Stimulated activated CD8-positive, alpha-beta memory T cell treated with anti-CD3 and anti-CD28 coated beads, Interleukin-15, amount 100 ng/mL, for 1 hour (primary cell): ENCODE results near the gene ZNF860.

Experiments used
- DNase-seq: peaks from one replicate; pipeline ENCODE4 v3.0.0-alpha.2; 2020; ENCODE audit warnings: low read depth

The ZNF860 gene

DNA sequence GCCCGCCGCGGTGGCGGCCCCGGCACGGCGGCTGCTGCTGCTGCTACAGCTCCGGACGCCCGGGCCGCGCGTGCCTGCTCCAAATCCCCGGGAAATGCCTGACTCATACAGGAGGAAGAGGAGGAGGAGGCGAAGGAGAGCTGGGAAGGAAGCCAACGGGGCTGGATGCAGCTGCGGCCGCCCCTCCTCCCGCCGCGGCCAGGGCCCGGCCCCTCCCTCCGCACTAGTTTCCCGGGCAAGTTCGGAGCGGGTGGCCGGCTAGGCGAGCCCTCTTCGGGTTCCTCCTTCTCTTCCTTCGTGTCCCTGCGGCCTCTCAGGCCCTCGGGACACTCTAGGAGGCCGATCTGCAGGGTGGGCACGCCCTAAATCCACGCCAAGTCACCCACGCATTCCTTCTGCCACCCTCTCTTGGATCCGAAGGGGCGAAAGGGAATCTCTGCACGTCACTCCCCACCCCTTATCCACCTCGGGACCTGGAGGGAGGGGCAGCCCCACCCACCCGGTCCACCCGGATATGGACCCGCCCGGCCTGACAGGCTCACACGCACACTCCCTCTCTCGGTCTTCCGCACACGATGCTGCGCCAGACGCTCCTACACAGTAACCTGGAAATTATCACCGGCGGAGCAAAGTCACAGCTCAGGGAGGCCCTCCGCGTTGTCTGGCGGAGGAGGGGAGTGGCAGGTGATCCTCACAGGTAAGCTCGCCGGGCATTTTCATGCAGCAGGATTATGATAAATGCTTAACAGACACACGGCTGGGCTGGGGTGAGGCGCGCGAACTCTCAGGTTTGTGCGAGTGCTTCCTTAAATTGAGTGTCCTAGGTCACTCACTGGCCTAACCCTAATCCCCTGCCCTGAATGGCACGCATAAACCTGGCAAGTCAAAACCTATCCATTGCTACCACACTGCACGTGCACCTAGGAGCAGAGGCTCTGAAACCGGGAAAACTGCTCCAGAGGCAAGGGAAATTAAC is at the start of gene ZNF860, which contains the start of gene OSBPL10:
ZNF860 (plus strand) TSS at position 545 of the 976 bp plus-strand sequence. CDS start 7,330 bp downstream, outside the sequence.
OSBPL10 (minus strand) TSS at position 57 of the 976 bp plus-strand sequence. CDS start 83 bp downstream, outside the sequence.
- DNase-seq = no peak

GRCh38 chr3:31932990-31933389 is 48.6 kb upstream of the ZNF860 start:
- no peak for DNase-seq

- no peak for DNase-seq
These were observed 47.5 kb upstream of the ZNF860 start for GRCh38 chr3:31934018-31934417.

DNA sequence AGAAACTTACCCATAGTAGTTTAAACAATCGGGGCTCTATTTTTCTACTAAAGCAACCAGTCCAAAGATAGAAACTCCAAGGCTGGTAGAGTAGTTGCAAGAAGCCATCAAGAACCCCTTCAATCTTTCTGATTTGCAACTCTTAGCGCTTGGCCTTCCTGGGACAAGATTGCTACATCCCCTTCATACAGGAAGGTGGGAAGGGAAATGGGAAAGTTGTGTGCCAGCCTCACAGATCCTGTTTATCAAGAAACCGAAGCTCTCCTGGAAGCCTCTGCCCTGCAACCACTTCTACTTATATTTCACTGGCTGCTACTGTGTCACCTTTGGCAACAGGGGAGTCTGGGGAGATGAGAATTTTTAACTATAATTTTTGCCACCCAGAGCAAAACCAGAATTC is 46.7 kb upstream of the ZNF860 start:
- DNase-seq = no peak

DNA sequence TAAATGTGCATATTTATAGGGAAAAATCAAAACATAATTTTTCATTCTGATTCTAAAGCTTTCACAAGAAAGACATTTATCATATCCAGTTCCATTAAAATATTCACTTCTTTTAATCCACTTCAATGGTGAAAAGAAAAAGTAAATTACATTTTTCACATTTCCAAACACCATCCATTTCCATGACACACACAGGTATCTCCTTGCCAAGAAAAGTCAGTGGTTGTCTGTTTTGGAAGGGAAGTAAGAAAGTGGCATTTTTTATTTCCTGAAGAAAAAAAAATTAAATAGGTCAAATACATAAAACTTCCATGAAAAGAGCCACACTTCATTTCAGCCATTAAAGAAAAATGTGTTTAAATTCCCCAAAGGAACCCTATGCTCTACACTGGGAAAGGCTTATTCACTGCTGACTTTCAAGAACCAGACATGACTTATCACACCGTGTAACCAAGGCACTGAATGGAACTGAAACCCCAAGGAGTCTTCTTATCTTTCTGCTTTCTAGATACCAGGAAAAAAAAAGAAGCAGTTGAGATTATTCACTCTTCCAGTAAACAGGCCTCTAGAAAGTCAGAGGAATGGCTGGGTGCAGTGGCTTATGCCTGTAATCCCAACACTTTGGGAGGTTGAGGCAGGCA is 45.0 kb upstream of the ZNF860 start:
- no peak for DNase-seq

- DNase-seq = no peak
These were observed 44.3 kb upstream of the ZNF860 start for GRCh38 chr3:31937225-31937624.

DNA sequence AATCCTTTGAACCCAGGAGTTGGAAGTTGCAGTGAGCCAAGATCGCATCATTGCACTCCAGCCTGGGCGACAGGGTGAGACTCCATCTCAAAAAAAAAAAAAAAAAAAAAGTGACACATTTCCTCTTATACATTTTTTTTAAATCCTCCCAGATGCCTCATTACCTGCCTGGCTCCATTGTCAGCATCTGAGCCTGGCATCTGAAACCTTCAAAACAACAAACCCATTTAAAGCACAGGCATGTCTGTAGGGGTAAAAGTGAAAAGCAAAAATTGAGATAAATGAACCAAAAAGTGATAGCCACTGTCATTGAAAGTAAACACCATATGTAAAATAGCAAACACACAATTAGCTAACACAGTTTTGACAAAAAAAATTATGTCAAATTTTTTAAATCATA is 39.1 kb upstream of the ZNF860 start:
- DNase-seq = no peak

DNA sequence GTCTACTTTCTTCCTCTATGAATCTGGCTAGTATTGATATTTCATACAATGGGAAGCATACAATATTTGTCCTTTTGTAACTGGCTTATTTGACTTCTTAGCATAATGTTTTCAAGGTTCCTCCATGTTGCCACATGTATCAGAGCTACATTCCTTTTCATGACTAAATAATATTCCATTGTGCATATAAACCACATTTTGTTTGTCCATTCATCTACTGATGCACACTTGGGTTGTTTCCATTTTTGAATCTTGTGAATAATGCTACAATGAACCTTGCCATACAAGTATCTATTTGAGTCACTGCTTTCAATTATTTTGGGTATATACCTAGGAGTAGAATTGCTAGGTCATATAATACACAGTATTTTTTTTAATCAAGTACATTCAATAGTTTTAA is 38.5 kb upstream of the ZNF860 start:
- DNase-seq = no peak

- no peak for DNase-seq
These were observed 35.9 kb upstream of the ZNF860 start for GRCh38 chr3:31945738-31946052.

- no peak for DNase-seq
These were observed 35.0 kb upstream of the ZNF860 start for GRCh38 chr3:31946484-31947081.

GRCh38 chr3:31947162-31947561 is 34.4 kb upstream of the ZNF860 start:
- no peak for DNase-seq

DNA sequence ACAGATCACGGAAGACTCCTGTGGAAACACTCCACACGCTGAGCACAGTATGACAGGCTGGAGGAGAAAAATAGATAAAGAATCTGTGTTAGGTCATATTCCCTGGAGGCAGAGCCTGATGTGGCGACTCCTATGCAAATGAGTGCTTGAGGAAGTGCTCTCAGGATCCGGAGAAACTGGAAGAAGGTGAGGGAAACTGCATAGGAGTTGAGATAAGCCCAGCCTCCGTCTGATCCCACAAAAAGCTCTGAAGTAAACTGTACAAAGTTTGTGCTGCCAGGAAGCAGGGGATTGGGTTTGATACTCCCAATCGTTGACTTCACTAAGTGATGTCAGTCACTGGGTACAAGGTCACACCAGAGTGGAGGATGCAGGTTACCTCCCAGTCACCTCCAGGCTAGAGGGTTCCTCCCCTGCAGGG is 33.9 kb upstream of the ZNF860 start:
- DNase-seq = no peak

- no peak for DNase-seq
These were observed 33.3 kb upstream of the ZNF860 start for GRCh38 chr3:31948280-31948679.

DNA sequence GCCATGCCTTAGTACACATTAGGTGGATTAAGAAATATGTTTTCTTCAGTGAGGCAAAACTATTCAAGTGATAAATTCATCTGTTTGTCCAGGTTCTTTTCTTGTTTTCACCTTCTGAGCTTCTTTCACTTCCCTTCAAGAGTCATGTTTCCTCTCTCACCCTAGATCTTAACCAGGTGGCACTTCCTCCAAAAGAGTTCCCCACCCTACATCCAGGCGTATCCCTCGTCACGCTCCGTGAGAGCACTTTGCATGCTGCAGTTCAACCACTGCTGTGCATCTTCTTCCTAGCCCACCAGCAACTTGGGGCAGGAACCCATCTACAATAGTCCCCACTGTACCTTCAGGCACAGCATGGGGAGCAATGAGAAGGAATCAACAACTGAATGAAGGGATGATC is 29.3 kb upstream of the ZNF860 start:
- no peak for DNase-seq

- no peak for DNase-seq
These were observed 28.5 kb upstream of the ZNF860 start for GRCh38 chr3:31953091-31953490.

DNA sequence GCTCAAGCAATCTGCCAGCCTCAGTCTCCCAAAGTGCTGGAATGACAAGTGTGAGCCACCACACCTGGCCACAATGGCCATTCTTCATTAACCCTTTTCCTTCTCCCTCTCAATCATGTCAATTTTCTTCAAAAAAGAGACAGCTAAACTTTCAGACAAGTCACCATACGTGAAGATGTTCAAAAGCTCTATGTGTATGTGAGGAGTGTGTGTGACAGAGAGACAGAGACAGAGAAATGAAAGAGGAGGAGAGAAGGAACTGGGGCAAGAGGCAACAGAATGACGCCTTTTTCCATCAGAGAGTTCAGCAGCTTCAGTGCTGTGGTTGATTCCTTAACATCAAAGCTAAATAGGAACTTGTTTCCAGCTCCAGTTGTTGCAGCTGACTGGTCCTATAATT is 27.9 kb upstream of the ZNF860 start:
- DNase-seq = no peak

GRCh38 chr3:31955581-31955980 is 26.0 kb upstream of the ZNF860 start:
- DNase-seq = no peak

DNA sequence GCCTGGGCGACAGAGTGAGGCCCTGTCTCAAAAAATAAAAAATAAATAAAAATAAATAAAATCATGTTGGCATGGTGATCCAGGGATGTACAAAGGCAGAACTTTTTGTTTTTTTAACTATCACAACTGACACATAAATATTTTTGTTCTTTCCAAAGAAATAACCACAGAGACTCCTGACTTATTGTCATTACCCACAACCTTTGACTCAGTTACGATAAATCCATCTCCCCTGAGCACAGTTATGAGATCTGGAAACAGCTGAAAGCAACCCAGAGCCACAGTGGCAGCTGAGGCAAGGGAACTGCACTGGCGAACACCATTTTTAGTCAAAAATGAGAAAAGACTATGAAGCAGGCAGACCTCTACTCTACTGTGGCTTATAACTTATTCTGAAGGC is 24.4 kb upstream of the ZNF860 start:
- DNase-seq = no peak

DNA sequence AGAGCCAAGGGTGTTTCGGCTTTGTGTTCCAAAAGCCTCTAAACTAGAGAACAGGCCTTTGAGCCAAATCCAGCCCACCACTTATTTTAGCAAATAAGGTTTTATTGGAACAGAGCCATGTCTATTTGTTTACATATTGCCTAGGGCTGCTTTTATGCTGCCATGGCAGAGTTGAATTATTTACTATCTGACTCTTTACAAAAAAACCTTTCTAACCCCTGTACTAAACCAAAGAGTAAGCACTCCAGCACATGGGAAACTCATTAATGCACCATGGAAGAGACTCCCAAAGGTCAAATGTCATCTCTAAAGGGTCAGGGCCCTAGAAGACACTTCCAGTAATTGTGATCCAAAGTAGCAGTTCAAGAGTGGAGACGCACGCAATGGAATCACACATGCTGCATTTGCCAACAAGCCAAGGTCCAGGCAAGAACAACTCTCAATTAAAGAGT is 22.8 kb upstream of the ZNF860 start:
- DNase-seq = no peak

GRCh38 chr3:31959251-31959650 is 22.3 kb upstream of the ZNF860 start:
- no peak for DNase-seq

DNA sequence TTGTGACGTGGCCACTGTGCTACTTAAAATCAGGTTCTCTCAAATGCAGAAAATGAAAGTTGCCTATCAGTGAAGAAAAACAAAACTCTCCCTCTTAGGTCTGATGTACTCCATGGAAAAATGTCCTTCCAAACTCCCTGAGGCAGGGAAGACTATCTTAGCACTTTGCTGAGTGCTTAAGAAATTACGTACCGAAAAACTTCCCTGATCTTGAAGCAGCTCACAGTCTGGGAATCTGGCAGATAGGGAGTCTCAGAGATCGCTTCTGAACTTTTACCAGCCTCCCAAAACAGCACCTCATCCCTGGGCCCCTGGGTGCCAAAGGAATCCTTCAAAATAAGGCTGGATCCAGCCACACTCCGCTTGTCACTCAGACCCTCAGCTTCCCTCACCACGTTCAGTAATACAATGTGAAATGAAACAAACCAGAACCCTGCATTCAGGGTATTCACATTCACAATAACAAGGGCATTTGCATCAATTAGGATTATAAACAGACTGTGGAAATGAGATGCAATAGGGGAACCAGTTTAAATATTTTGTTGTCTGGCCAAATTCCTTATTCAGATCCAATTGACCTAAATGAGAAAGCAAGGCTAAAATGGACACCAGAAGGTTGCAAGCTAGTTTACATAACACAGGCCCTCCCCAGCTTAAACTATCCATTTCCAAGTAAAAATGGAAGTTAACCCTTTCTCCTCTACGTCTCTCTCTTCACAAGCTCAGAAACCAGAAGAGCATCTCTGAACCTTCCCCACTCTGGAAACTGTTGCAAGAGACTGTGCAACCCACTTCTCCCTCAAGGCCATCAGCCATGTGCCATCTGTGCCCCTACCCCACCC is 21.4 kb upstream of the ZNF860 start:
- no peak for DNase-seq
